GM18508 (cell line): Measurements from ENCODE around the gene NAALAD2.
"Not testable (repeated sequence)": the region's sequence is repeated elsewhere in the genome, so short reads cannot be mapped to it uniquely, and the experiment has no call there.

ENCODE experiments used
- ATAC-seq: cut with Tn5 transposase; IDR thresholded peaks from one replicate; pipeline ENCODE4 v1.9.1; 2021; ENCODE audit warnings: moderate number of reproducible peaks; ENCODE audit not compliant: insufficient read depth, unreplicated experiment

The NAALAD2 gene

GRCh38 chr11:90134478-90135003 is at the start of gene NAALAD2:
Gene NAALAD2, plus strand, starts transcription at chr11:90134663. Its CDS starts 96 bp downstream, at chr11:90134759.
- no peak for ATAC-seq

GRCh38 chr11:90085650-90086049 is 48.8 kb upstream of the NAALAD2 start, which contains the start of gene UBTFL1:
Gene UBTFL1, plus strand, starts transcription at chr11:90085950. Its CDS starts 0 bp downstream, at chr11:90085950.
- ATAC-seq, result not testable (repeated sequence)

DNA sequence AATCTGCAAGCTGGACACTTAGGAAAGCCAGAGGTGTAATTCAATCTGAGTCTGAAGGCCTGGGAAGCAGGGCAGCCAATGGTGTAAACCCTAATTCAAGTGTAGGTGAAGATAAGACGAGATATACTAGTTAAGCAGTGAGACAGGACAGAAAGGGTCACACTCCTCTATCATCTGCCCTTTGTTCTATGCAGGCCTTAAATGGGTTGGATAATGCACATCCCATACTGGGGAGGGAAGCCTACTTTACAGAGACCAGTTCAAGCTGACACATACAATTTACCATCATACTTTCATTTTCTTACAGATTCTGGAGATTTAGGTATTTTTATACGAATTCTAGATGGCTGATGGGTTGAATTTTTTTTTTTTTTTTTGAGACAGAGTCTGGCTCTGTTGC is 45.7 kb upstream of the NAALAD2 start:
- ATAC-seq, result not testable (repeated sequence)

- ATAC-seq, result not testable (repeated sequence)
Observed at GRCh38 chr11:90095230-90095924, 39.1 kb upstream of the NAALAD2 start.

GRCh38 chr11:90098261-90098660 is 36.2 kb upstream of the NAALAD2 start:
- not testable (repeated sequence) for ATAC-seq

- ATAC-seq, result no peak
Observed at GRCh38 chr11:90100431-90100830, 34.0 kb upstream of the NAALAD2 start.

GRCh38 chr11:90113541-90113940 is 20.9 kb upstream of the NAALAD2 start:
- no peak for ATAC-seq

GRCh38 chr11:90120191-90120590 is 14.3 kb upstream of the NAALAD2 start:
- no peak for ATAC-seq

DNA sequence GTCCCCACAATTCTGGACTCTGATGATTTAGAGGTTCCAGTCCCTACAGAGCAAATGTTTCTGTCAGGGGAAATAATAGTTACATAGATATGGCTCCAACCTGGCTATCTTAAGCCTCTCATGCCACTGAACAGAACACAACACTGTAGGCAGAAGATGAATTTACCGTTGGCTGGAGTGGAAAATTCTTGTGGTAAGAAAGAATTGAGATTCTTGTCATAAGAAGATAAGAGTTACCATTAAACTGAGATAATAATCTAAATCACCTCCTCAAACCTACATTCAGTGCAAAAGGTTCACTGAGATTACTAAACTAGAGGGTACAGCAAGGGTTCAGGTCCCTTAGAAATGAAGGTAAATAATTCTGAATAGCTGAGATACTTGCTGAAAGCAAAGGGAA is 10.1 kb upstream of the NAALAD2 start:
- ATAC-seq, result no peak

GRCh38 chr11:90124946-90125345 is 9.5 kb upstream of the NAALAD2 start:
- ATAC-seq, result no peak

- ATAC-seq, result no peak
Observed at GRCh38 chr11:90133560-90134477, 644 bp upstream of the NAALAD2 start.

- no peak for ATAC-seq
Observed at GRCh38 chr11:90135016-90135415, 553 bp downstream of the NAALAD2 start.

GRCh38 chr11:90148900-90149299 is 14.4 kb downstream of the NAALAD2 start:
- ATAC-seq, result no peak

DNA sequence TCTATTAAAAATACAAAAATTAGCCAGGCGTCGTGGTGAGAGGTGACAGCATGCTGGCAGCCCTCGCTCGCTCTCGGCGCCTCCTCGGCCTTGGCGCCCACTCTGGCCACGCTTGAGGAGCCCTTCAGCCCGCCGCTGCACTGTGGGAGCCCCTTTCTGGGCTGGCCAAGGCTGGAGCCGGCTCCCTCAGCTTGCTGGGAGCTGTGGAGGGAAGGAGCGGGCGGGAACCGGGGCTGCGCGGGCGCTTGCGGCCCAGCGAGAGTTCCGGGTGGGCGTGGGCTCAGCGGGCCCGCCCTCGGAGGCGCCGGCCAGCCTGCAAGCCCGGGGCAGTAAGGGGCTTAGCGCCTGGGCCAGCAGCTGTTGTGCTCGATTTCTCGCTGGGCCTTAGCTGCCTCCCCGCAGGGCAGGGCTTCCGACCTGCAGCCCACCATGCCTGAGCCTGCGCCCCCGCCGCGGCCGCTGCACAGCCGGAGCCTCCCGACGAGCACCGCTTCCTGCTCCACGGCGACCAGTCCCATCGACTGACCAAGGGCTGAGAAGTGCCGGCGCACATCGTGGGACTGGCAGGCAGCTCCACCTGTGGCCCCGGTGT is 32.6 kb downstream of the NAALAD2 start:
- not testable (repeated sequence) for ATAC-seq

DNA sequence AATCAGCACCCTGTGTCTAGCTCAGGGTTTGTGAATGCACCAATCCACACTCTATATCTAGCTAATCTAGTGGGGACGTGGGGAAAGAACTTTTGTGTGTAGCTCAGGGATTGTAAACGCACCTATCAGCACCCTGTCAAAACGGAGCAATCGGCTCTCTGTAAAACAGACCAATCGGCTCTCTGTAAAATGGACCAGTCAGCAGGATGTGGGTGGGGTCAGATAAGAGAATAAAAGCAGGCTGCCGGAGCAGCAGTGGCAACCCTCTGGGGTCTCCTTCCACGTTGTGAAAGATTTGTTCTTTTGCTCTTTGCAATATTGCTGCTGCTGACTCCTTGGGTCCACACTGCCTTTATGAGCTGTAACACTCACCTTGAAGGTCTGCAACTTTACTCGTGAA is 33.2 kb downstream of the NAALAD2 start:
- not testable (repeated sequence) for ATAC-seq

DNA sequence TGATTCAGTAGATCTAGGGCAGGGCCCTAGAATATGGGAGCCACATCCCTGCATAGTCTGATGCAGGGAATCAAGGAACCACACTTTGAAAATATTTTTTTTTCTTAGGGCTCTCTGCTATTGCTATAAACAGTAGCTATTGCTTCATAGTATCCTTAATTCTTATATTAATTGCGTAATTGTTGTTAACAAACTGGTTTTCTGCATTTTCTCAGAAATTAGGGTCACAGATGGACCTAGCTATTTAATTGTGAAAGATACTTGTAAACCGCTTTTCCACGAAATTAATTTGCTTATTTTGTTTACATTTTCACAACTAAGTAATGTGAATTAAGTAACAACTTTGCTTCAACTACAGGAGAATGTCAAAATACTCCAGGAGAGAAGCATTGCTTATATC is 34.1 kb downstream of the NAALAD2 start:
- no peak for ATAC-seq

DNA sequence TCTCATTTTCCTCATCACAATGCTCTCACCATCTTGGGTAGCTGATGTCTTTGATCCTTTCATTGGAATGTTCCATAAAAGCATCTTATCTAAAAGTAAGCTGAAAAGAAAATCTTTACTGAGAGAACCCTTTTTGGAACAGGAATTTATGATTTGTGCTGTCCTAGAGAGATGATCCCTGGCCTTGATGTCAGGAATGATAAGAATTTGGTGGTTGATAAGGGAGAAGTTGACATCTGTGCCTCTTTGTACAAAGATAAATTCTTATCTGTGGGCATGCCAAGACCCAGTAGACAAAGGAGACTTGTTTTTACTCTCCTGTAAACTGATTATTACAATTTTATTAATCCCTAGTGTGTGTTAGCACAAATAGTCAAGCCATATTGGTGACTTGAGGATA is 36.9 kb downstream of the NAALAD2 start:
- ATAC-seq, result no peak

- ATAC-seq, result no peak
Observed at GRCh38 chr11:90176069-90176468, 41.6 kb downstream of the NAALAD2 start.

DNA sequence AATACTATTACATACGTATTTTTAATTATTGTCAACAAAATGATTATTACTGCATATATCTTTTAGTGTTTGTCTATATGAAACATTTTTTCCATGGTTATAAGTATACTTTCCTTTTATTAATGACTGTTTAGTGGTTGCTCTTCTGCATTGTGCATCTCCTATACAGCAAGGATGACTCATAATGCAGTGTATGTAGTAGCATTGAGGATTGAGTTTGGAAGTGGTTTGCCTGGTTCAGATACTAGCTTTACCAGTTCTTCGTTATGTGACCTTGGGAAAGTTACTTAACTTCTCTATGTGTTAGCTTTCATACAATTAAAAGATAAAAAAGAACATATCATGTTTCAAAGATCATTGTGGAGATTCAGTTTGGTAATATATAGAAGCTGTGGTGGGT is 44.3 kb downstream of the NAALAD2 start:
- no peak for ATAC-seq

DNA sequence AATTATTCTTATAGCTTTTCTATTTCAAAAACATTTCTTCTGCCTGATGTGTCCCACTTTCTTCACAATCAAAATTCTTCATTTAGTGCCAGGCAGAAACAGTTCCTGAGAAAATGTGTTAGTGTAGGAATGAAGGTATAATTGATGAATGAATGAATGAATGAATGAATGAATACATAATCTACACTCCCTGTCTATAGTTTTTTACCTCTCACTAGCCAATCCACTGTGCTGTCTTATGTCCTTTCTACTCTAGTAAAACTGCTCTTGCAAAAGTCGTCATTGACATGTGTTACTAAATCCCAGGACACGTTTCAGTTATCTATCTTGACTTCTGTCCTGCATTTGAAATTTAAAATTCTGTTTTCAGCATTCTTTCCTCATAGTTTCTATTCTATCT is 45.5 kb downstream of the NAALAD2 start:
- no peak for ATAC-seq

DNA sequence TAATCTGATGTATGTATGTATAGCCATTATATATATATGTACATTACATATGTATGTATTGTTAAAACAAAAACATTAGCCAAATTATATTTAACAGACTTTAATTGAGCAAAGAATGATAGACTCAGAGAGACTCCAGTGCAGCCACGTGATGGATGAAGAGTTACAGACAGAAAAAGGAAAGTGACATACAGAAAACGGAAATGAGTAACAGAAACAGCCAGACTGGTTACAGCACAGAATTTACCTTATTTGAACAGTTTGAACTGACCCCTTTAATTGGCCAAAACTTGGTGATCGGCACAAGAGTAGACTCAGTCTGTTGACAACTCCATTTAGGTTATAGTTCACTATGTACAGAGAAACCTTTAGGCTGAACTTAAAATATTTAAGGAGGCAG is 53.4 kb downstream of the NAALAD2 start:
- no peak for ATAC-seq
